SK-N-SH (cell line): ENCODE measurements around the gene AMPD2. TPM values are rescaled to one million over a fixed set of nuclear protein-coding genes. Genes with fewer than 3 reads are reported as not detected.

Source experiments
- CTCF ChIA-PET: fragments of 300-600, 350-600 bp; formaldehyde crosslinking; extraction: SDS; loops from one replicate; lab custom pipeline; 2021; lab: Yijun Ruan, JAX
- POLR2A ChIA-PET: fragments of 350-600 bp; sonication (Branson Sonifier 250); formaldehyde crosslinking; extraction: SDS; loops from one replicate; lab custom pipeline; 2020; ENCODE audit warnings: antibody characterized with exemption, inconsistent platforms; lab: Yijun Ruan, JAX
- DNase-seq: peaks from one replicate; pipeline ENCODE4 v3.0.0; 2012
- H2AFZ ChIP-seq: fragments of 200-600 bp; sonication (generic); 2 replicates; pipeline ENCODE4 v1.8.1; 2016; ENCODE audit warnings: antibody characterized with exemption, mild to moderate bottlenecking, low read depth
- H3F3A ChIP-seq: fragments of 200-600 bp; sonication (generic); replicated peaks from 2 replicates; pipeline ENCODE3; 2016; ENCODE audit warnings: antibody characterized with exemption, mild to moderate bottlenecking; ENCODE audit not compliant: insufficient read depth
- H3K27ac ChIP-seq, 2 experiments: fragments of 200-500 bp in 1 of 2; fragments of 200-600 bp in 1 of 2; sonication (Bioruptor generic) in 1 of 2; sonication (generic), shearing (Covaris generic) in 1 of 2; 2 replicates each; pipeline versions ENCODE4 v1.5.1 to v1.6.1; 2014 to 2016; ENCODE audit warnings: low read depth in 2 of 2, inconsistent platforms in 1 of 2, low read length in 1 of 2, mild to moderate bottlenecking in 1 of 2, mixed read lengths in 1 of 2
- H3K27me3 ChIP-seq: fragments of 200-600 bp; sonication (generic), shearing (Covaris generic); 2 replicates; pipeline ENCODE4 v1.6.1; 2016; ENCODE audit warnings: mixed run types; ENCODE audit not compliant: insufficient read depth
- H3K36me3 ChIP-seq, 2 experiments: fragments of 200-500 bp in 1 of 2; fragments of 200-600 bp in 1 of 2; sonication (Bioruptor generic) in 1 of 2; sonication (generic) in 1 of 2; replicated peaks in 1 of 2; 2 replicates each; pipeline versions ENCODE3 to v1.5.1; 2014 to 2016; ENCODE audit warnings: low read length in 1 of 2, mild to moderate bottlenecking in 1 of 2; ENCODE audit not compliant: insufficient read depth in 2 of 2, control insufficient read depth in 1 of 2
- H3K4me1 ChIP-seq, 2 experiments: fragments of 200-500 bp in 1 of 2; fragments of 200-600 bp in 1 of 2; sonication (Bioruptor generic) in 1 of 2; sonication (generic), shearing (Covaris generic) in 1 of 2; 2 replicates each; pipeline versions ENCODE4 v1.5.1 to v1.6.1; 2014 to 2016; ENCODE audit warnings: low read depth in 1 of 2, low read length in 1 of 2, mixed run types in 1 of 2; ENCODE audit not compliant: insufficient read depth in 2 of 2, control insufficient read depth in 1 of 2
- H3K4me2 ChIP-seq: fragments of 200-600 bp; sonication (generic), shearing (Covaris generic); 2 replicates; pipeline ENCODE4 v1.6.1; 2017; ENCODE audit warnings: mixed run types
- H3K4me3 ChIP-seq, 2 experiments: fragments of 200-500 bp in 1 of 2; fragments of 200-600 bp in 1 of 2; sonication (Bioruptor generic) in 1 of 2; sonication (generic), shearing (Covaris generic) in 1 of 2; 2 replicates each; pipeline versions ENCODE4 v1.5.1 to v1.8.1; 2014 to 2016; ENCODE audit warnings: low read depth in 2 of 2, inconsistent platforms in 1 of 2, low read length in 1 of 2, mild to moderate bottlenecking in 1 of 2, mixed read lengths in 1 of 2, moderate library complexity in 1 of 2
- H3K79me2 ChIP-seq: fragments of 200-600 bp; sonication (generic); 2 replicates; pipeline ENCODE4 v1.8.1; 2017; ENCODE audit warnings: mild to moderate bottlenecking; ENCODE audit not compliant: insufficient read depth
- H3K9ac ChIP-seq: fragments of 200-600 bp; sonication (generic); 2 replicates; pipeline ENCODE4 v1.6.1; 2017; ENCODE audit warnings: mixed run types
- H3K9me2 ChIP-seq: fragments of 200-600 bp; sonication (generic); 2 replicates; pipeline ENCODE4 v1.6.1; 2017; ENCODE audit warnings: mixed run types
- H3K9me3 ChIP-seq: fragments of 200-600 bp; sonication (generic); 2 replicates; pipeline ENCODE4 v1.6.1; 2017; ENCODE audit warnings: mixed run types, mild to moderate bottlenecking, moderate library complexity
- H4K20me1 ChIP-seq: fragments of 200-600 bp; sonication (generic); 2 replicates; pipeline ENCODE4 v1.6.1; 2017; ENCODE audit warnings: mild to moderate bottlenecking, mixed run types; ENCODE audit not compliant: insufficient read depth
- ELF1 ChIP-seq: IDR thresholded peaks from 2 replicates; pipeline ENCODE4 v1.4.0; 2012
- EZH2phosphoT487 ChIP-seq: fragments of 200-600 bp; sonication (generic); IDR thresholded peaks from 2 replicates; pipeline ENCODE4 v1.6.1; 2017; ENCODE audit warnings: low read depth, mixed run types, mild to moderate bottlenecking, antibody characterized with exemption, moderate library complexity, borderline replicate concordance
- FOSL2 ChIP-seq: IDR thresholded peaks from 2 replicates; pipeline ENCODE4 v1.4.0; 2012; ENCODE audit warnings: low read depth, mild to moderate bottlenecking, moderate library complexity, borderline replicate concordance
- FOXJ3 ChIP-seq: sonication (generic); formaldehyde crosslinking; IDR thresholded peaks from 2 replicates; pipeline ENCODE4 v1.5.1; 2020; ENCODE audit warnings: mild to moderate bottlenecking, missing genetic modification reagents
- FOXM1 ChIP-seq: IDR thresholded peaks from 2 replicates; pipeline ENCODE4 v1.4.0; 2012; ENCODE audit warnings: low read depth, mild to moderate bottlenecking
- GATA2 ChIP-seq: sonication (generic); formaldehyde crosslinking; IDR thresholded peaks from 2 replicates; pipeline ENCODE4 v1.5.0; 2020; ENCODE audit warnings: mild to moderate bottlenecking, missing genetic modification reagents
- JUND ChIP-seq: IDR thresholded peaks from 2 replicates; pipeline ENCODE4 v1.4.0; 2012
- MEF2A ChIP-seq: IDR thresholded peaks from 2 replicates; pipeline ENCODE4 v1.4.0; 2012; ENCODE audit warnings: low read depth, borderline replicate concordance
- MXI1 ChIP-seq: IDR thresholded peaks from 2 replicates; pipeline ENCODE4 v1.6.1; 2012; ENCODE audit warnings: mild to moderate bottlenecking, low read depth, low read length, improper control_type of control experiment
- NRF1 ChIP-seq: IDR thresholded peaks from 2 replicates; pipeline ENCODE4 v1.6.1; 2012; ENCODE audit warnings: low read depth, mild to moderate bottlenecking, low read length
- POLR2AphosphoS5 ChIP-seq: IDR thresholded peaks from 2 replicates; pipeline ENCODE4 v1.6.1; 2012; ENCODE audit warnings: low read depth, low read length
- RCOR1 ChIP-seq: fragments of 150-350 bp; IDR thresholded peaks from 2 replicates; pipeline ENCODE4 v1.6.1; 2017; ENCODE audit warnings: antibody characterized with exemption, low read length
- RFX5 ChIP-seq: IDR thresholded peaks from 2 replicates; pipeline ENCODE4 v1.6.1; 2012; ENCODE audit warnings: mild to moderate bottlenecking, improper control_type of control experiment, low read length
- RXRA ChIP-seq: IDR thresholded peaks from 2 replicates; pipeline ENCODE4 v1.4.0; 2012; ENCODE audit warnings: low read depth, mild to moderate bottlenecking, borderline replicate concordance
- SIN3A ChIP-seq: IDR thresholded peaks from 2 replicates; pipeline ENCODE4 v1.6.1; 2012; ENCODE audit warnings: low read depth, mild to moderate bottlenecking, low read length, moderate library complexity, borderline replicate concordance
- TAF1 ChIP-seq: IDR thresholded peaks from 2 replicates; pipeline ENCODE4 v1.6.1; 2012; ENCODE audit warnings: low read depth, mild to moderate bottlenecking, low read length, moderate library complexity, borderline replicate concordance
- TCF12 ChIP-seq: IDR thresholded peaks from 2 replicates; pipeline ENCODE4 v1.4.0; 2012
- TEAD4 ChIP-seq: IDR thresholded peaks from 2 replicates; pipeline ENCODE4 v1.4.0; 2012; ENCODE audit warnings: mild to moderate bottlenecking, borderline replicate concordance; ENCODE audit not compliant: insufficient read depth
- USF2 ChIP-seq: fragments of 150-350 bp; IDR thresholded peaks from 2 replicates; pipeline ENCODE4 v1.6.1; 2017; ENCODE audit warnings: antibody characterized with exemption, low read length, low read depth, borderline replicate concordance
- YY1 ChIP-seq: IDR thresholded peaks from 2 replicates; pipeline ENCODE4 v1.4.0; 2012; ENCODE audit warnings: low read depth, mild to moderate bottlenecking
- whole genome bisulfite sequencing: methylation state at CpG from one replicate; pipeline ENCODE4 v1.1.6; 2017; ENCODE audit warnings: low lambda C conversion rate; 5-methylcytosine and 5-hydroxymethylcytosine counted together
- polyA plus RNA-seq, 3 experiments: library from polyadenylated mRNA; depleted of rRNA; stranded (reverse); fragments of >200 nt; gene quantifications; 2 replicates each; pipeline ENCODE4 v1.2.3, GENCODE V29; 2012
- TF ChIP-seq, protein P1 (sequence below): IDR thresholded peaks from 2 replicates; pipeline ENCODE4 v1.4.0; 2012; ENCODE audit warnings: low read depth, borderline replicate concordance
- TF ChIP-seq, protein P2 (sequence below): IDR thresholded peaks from 2 replicates; pipeline ENCODE4 v1.6.1; 2012; ENCODE audit warnings: mild to moderate bottlenecking, low read depth, low read length, moderate library complexity
- TF ChIP-seq, protein P3 (sequence below): IDR thresholded peaks from 2 replicates; pipeline ENCODE4 v1.4.0; 2012; ENCODE audit warnings: low read depth
- TF ChIP-seq, protein P4 (sequence below): IDR thresholded peaks from 2 replicates; pipeline ENCODE4; 2012
- TF ChIP-seq, protein P5 (sequence below): IDR thresholded peaks from 2 replicates; pipeline ENCODE4 v1.4.0; 2012; ENCODE audit warnings: low read depth, borderline replicate concordance

The AMPD2 gene
- polyA plus RNA-seq, 1 of the 3 experiments (the other 2 are of a cell fraction): 59.1 TPM

DNA sequence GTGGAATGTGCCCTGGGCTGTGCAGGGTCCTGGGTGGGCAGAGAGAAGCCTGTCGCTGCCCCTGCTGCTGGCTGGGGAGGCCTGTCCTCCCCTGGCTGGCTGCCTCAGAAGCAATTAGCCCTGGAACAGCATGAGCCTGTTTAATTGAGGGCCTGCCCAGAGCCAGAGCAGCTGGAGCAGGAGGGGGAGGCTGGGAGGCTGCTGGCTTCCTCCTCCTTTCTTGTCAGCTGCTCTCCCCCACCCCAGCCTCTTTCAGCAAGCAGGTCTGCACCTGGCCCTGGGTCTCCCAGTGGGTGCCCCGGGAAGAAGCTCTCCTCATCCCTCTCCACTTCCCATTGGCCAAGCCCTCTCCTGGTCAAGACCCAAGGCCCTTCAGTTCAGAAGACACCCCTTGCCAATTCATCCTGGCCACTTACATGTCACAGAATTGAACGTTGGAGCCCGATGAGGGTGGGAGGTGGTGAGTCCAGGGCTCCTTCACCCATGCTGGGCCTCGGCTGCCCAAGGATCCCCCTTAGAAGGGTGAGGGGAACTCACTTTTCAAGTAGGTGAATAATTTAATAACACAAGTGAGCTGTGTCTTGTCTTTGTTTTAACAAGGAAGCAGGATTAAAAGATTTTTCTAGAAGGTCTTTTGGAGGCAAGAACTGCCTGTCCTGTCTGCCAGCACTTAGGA, 13.2 kb downstream of the AMPD2 start:
- Histone ChIP-seq H3K4me2 (no peak overlapping the region), H3K27ac (peak overlapping the region in 1 of 2 experiments; percentile 97; a peak in 2 of 4 replicates), H2AFZ (no peak overlapping the region), H3K9ac (no peak overlapping the region), H3K4me1 (peaks cover 7 to 71% of the 10 kb centered on the region in 2 experiments; a peak in 3 of 4 replicates), H3K79me2 (no peaks in the 10 kb centered on the region), H3K9me3 (no peaks in the 10 kb centered on the region; the same call in 1 of the 2 replicates), H3K36me3 (peaks cover 20 to 41% of the 10 kb centered on the region in 2 experiments), H3K27me3 (no peaks in the 10 kb centered on the region), H4K20me1 (0 out of 2 replicates have a peak, but pooled peaks cover 3% of the 10 kb centered on the region), H3K9me2 (no peaks in the 10 kb centered on the region), H3F3A (peaks cover 4% of the 10 kb centered on the region), H3K4me3 (no peak overlapping the region)
- ChIA-PET CTCF (interaction anchor here (0.7 to 11.9 kb wide), 6 partner anchors 7 to 351 kb away, joined by 3 to 114 read pairs (median 9); partner anchors contain the start of gene AHCYL1), POLR2A (interaction anchor here (1.7 to 4.3 kb wide), 3 partner anchors 8 to 84 kb away, joined by 7 to 26 read pairs (median 8); partner anchors contain the start of gene GNAI3)
- WGBS: 57% methylated on average over 5 of the region's 5 CpGs
- DNase-seq: peak; percentile 92
- TF ChIP-seq, protein P1, sequence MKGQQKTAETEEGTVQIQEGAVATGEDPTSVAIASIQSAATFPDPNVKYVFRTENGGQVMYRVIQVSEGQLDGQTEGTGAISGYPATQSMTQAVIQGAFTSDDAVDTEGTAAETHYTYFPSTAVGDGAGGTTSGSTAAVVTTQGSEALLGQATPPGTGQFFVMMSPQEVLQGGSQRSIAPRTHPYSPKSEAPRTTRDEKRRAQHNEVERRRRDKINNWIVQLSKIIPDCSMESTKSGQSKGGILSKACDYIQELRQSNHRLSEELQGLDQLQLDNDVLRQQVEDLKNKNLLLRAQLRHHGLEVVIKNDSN: no peak
- TF ChIP-seq FOXM1 (no peak), TEAD4 (no peak), JUND (no peak), RXRA (no peak), ELF1 (no peak), USF2 (no peak), RFX5 (no peak), GATA2 (peak; percentile 42; the same call in 1 of the 2 replicates), SIN3A (no peak), TAF1 (no peak), MXI1 (peak; percentile 76), TCF12 (no peak), POLR2AphosphoS5 (no peak), MEF2A (no peak), NRF1 (no peak), EZH2phosphoT487 (no peak), RCOR1 (peak; percentile 67; the same call in 1 of the 2 replicates), FOSL2 (no peak), YY1 (no peak), FOXJ3 (CRISPR knock-in tag) (no peak; the same call in 1 of the 2 replicates)
- TF ChIP-seq, protein P2, sequence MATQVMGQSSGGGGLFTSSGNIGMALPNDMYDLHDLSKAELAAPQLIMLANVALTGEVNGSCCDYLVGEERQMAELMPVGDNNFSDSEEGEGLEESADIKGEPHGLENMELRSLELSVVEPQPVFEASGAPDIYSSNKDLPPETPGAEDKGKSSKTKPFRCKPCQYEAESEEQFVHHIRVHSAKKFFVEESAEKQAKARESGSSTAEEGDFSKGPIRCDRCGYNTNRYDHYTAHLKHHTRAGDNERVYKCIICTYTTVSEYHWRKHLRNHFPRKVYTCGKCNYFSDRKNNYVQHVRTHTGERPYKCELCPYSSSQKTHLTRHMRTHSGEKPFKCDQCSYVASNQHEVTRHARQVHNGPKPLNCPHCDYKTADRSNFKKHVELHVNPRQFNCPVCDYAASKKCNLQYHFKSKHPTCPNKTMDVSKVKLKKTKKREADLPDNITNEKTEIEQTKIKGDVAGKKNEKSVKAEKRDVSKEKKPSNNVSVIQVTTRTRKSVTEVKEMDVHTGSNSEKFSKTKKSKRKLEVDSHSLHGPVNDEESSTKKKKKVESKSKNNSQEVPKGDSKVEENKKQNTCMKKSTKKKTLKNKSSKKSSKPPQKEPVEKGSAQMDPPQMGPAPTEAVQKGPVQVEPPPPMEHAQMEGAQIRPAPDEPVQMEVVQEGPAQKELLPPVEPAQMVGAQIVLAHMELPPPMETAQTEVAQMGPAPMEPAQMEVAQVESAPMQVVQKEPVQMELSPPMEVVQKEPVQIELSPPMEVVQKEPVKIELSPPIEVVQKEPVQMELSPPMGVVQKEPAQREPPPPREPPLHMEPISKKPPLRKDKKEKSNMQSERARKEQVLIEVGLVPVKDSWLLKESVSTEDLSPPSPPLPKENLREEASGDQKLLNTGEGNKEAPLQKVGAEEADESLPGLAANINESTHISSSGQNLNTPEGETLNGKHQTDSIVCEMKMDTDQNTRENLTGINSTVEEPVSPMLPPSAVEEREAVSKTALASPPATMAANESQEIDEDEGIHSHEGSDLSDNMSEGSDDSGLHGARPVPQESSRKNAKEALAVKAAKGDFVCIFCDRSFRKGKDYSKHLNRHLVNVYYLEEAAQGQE: no peak
- TF ChIP-seq, protein P3, sequence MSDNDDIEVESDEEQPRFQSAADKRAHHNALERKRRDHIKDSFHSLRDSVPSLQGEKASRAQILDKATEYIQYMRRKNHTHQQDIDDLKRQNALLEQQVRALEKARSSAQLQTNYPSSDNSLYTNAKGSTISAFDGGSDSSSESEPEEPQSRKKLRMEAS: no peak
- TF ChIP-seq, protein P4, sequence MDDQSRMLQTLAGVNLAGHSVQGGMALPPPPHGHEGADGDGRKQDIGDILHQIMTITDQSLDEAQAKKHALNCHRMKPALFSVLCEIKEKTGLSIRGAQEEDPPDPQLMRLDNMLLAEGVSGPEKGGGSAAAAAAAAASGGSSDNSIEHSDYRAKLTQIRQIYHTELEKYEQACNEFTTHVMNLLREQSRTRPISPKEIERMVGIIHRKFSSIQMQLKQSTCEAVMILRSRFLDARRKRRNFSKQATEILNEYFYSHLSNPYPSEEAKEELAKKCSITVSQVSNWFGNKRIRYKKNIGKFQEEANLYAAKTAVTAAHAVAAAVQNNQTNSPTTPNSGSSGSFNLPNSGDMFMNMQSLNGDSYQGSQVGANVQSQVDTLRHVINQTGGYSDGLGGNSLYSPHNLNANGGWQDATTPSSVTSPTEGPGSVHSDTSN: no peak
- TF ChIP-seq, protein P5, sequence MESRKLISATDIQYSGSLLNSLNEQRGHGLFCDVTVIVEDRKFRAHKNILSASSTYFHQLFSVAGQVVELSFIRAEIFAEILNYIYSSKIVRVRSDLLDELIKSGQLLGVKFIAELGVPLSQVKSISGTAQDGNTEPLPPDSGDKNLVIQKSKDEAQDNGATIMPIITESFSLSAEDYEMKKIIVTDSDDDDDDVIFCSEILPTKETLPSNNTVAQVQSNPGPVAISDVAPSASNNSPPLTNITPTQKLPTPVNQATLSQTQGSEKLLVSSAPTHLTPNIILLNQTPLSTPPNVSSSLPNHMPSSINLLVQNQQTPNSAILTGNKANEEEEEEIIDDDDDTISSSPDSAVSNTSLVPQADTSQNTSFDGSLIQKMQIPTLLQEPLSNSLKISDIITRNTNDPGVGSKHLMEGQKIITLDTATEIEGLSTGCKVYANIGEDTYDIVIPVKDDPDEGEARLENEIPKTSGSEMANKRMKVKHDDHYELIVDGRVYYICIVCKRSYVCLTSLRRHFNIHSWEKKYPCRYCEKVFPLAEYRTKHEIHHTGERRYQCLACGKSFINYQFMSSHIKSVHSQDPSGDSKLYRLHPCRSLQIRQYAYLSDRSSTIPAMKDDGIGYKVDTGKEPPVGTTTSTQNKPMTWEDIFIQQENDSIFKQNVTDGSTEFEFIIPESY: no peak
